Activated CD8-positive, alpha-beta memory T cell treated with anti-CD3 and anti-CD28 coated beads for 1 hour (primary cell): ENCODE data around the gene GGACT.

Experiments used
- DNase-seq, 2 donors: peaks; one replicate each; pipeline ENCODE4 v3.0.0-alpha.2; 2020; ENCODE audit warnings: low read depth in 1 of 2; ENCODE audit errors: extremely low read depth in 1 of 2

The GGACT gene

GRCh38 chr13:100559886-100560285 lies 28.7 kb downstream of the GGACT start:
- DNase-seq, result no peak

- no peak for DNase-seq
Observed at GRCh38 chr13:100552755-100553154, 35.8 kb downstream of the GGACT start.

GRCh38 chr13:100549316-100549715 lies 39.3 kb downstream of the GGACT start:
- DNase-seq, result no peak

GRCh38 chr13:100547791-100548201 lies 40.8 kb downstream of the GGACT start:
- no peak for DNase-seq

- no peak for DNase-seq
Observed at GRCh38 chr13:100546713-100547405, 41.7 kb downstream of the GGACT start.

GRCh38 chr13:100545684-100546061 lies 42.9 kb downstream of the GGACT start:
- no peak for DNase-seq

- DNase-seq, result no peak
Observed at GRCh38 chr13:100544866-100545683, 43.5 kb downstream of the GGACT start.

- DNase-seq, result no peak
Observed at GRCh38 chr13:100543872-100544602, 44.6 kb downstream of the GGACT start.

- DNase-seq, result no peak
Observed at GRCh38 chr13:100542826-100543156, 45.8 kb downstream of the GGACT start.

- no peak for DNase-seq
Observed at GRCh38 chr13:100541897-100542825, 46.4 kb downstream of the GGACT start.

- DNase-seq, result no peak
Observed at GRCh38 chr13:100540621-100541020, 48.0 kb downstream of the GGACT start.

GRCh38 chr13:100537951-100538462 lies 50.6 kb downstream of the GGACT start:
- DNase-seq, result no peak

- no peak for DNase-seq
Observed at GRCh38 chr13:100537486-100537885, 51.1 kb downstream of the GGACT start.

GRCh38 chr13:100536643-100537180 lies 51.9 kb downstream of the GGACT start:
- DNase-seq, result no peak

GRCh38 chr13:100535426-100536135 lies 53.0 kb downstream of the GGACT start:
- no peak for DNase-seq

- no peak for DNase-seq
Observed at GRCh38 chr13:100534911-100535310, 53.7 kb downstream of the GGACT start.

GRCh38 chr13:100534147-100534843 lies 54.3 kb downstream of the GGACT start:
- DNase-seq, result no peak

GRCh38 chr13:100533588-100534041 lies 55.0 kb downstream of the GGACT start:
- DNase-seq, result no peak
